ENCODE data around the gene RC3H2.

The RC3H2 gene

GRCh38 chr9:122940749-122941581, 35.8 kb upstream of the RC3H2 start, which contains the start of gene RABGAP1 (continued):
- TF ChIP-seq POU6F1 (CRISPR knock-in tag; IDR thresholded peaks at IDR 0.05; ENCODE audit: borderline replicate concordance, low read depth) (no peak), OSR1 (CRISPR knock-in tag; IDR thresholded peaks at IDR 0.05) (no peak), TOX (CRISPR knock-in tag; IDR thresholded peaks at IDR 0.05; ENCODE audit: borderline replicate concordance) (no peak), ARNTL (CRISPR knock-in tag; IDR thresholded peaks at IDR 0.05; ENCODE audit: borderline replicate concordance, low read depth) (no peak)

GRCh38 chr9:122940454-122940748, 35.2 kb upstream of the RC3H2 start:
- no peak for ATAC-seq

GRCh38 chr9:122939601-122940000, 34.4 kb upstream of the RC3H2 start:
- no peak for ATAC-seq
- TF ChIP-seq ZC3H10 (CRISPR knock-in tag; IDR thresholded peaks at IDR 0.05), result no peak
- no peak for TF ChIP-seq TOX (CRISPR knock-in tag; IDR thresholded peaks at IDR 0.05; ENCODE audit: borderline replicate concordance)
- TF ChIP-seq BACH2 (CRISPR knock-in tag; IDR thresholded peaks at IDR 0.05; ENCODE audit: borderline replicate concordance), result no peak
- no peak for TF ChIP-seq POU6F1 (CRISPR knock-in tag; IDR thresholded peaks at IDR 0.05; ENCODE audit: borderline replicate concordance, low read depth)
- TF ChIP-seq TCF4 (CRISPR knock-in tag; IDR thresholded peaks at IDR 0.05; ENCODE audit: borderline replicate concordance), result no peak
- TF ChIP-seq TSHZ2 (CRISPR knock-in tag; IDR thresholded peaks at IDR 0.05), result no peak
- no peak for TF ChIP-seq ARNTL (CRISPR knock-in tag; IDR thresholded peaks at IDR 0.05; ENCODE audit: borderline replicate concordance, low read depth)
- no peak for TF ChIP-seq RARB (CRISPR knock-in tag; IDR thresholded peaks at IDR 0.05)
- TF ChIP-seq CREB5 (CRISPR knock-in tag; IDR thresholded peaks at IDR 0.05; ENCODE audit: low read depth), result no peak
- no peak for TF ChIP-seq CSDC2 (CRISPR knock-in tag; IDR thresholded peaks at IDR 0.05)
- TF ChIP-seq ZFP30 (CRISPR knock-in tag; IDR thresholded peaks at IDR 0.05), result no peak

More at GRCh38 chr9:122940454-122940748, 35.2 kb upstream of the RC3H2 start:
- no peak for TF ChIP-seq ZFP30 (CRISPR knock-in tag; IDR thresholded peaks at IDR 0.05)
- TF ChIP-seq BACH2 (CRISPR knock-in tag; IDR thresholded peaks at IDR 0.05; ENCODE audit: borderline replicate concordance), result no peak
- TF ChIP-seq TOX (CRISPR knock-in tag; IDR thresholded peaks at IDR 0.05; ENCODE audit: borderline replicate concordance), result no peak
- TF ChIP-seq ISL1 (CRISPR knock-in tag; IDR thresholded peaks at IDR 0.05), result no peak
- TF ChIP-seq ESRRG (CRISPR knock-in tag; IDR thresholded peaks at IDR 0.05), result no peak
- no peak for TF ChIP-seq SNAI2 (CRISPR knock-in tag; IDR thresholded peaks at IDR 0.05)
- no peak for TF ChIP-seq CSDC2 (CRISPR knock-in tag; IDR thresholded peaks at IDR 0.05)
- TF ChIP-seq ZFP3 (CRISPR knock-in tag; IDR thresholded peaks at IDR 0.05), result 0 out of 2 replicates have a peak, but pooled peaks have one; percentile 12

GRCh38 chr9:122936883-122937282, 31.7 kb upstream of the RC3H2 start:
- no peak for TF ChIP-seq TCF4 (CRISPR knock-in tag; IDR thresholded peaks at IDR 0.05; ENCODE audit: borderline replicate concordance)
- no peak for ATAC-seq

GRCh38 chr9:122936464-122936863, 31.3 kb upstream of the RC3H2 start:
- no peak for TF ChIP-seq CSDC2 (CRISPR knock-in tag; IDR thresholded peaks at IDR 0.05)
- TF ChIP-seq CSRNP3 (CRISPR knock-in tag; IDR thresholded peaks at IDR 0.05), result no peak
- no peak for TF ChIP-seq BACH2 (CRISPR knock-in tag; IDR thresholded peaks at IDR 0.05; ENCODE audit: borderline replicate concordance)
- ATAC-seq, result no peak

Measured in SK-N-SH treated with all-trans-retinoic acid at 6 μM for 48 hours (cell line).